Keratinocyte (primary cell): Measurements from ENCODE around the gene PAMR1. TPM values are rescaled to one million over a fixed set of nuclear protein-coding genes. Genes with fewer than 3 reads are reported as not detected.
A peak's percentile ranks its signal among the peaks of the same experiment; 100 is the strongest.

Experiments used
- DNase-seq: peaks from one replicate; pipeline ENCODE4 v3.0.0-alpha.2; 2011; ENCODE audit warnings: low read depth, missing footprints, low spot score
- FAIRE-seq: peaks from 2 replicates; lab custom pipeline; 2011; peaks lifted over from hg19 to GRCh38; lab: Jason Lieb, UNC
- H2AFZ ChIP-seq: 2 replicates; pipeline ENCODE4 v1.6.0; 2012; ENCODE audit warnings: low read length, control low read depth, inconsistent platforms; ENCODE audit not compliant: control insufficient read depth
- H3K27ac ChIP-seq: 2 replicates; pipeline ENCODE4 v1.5.1; 2011; ENCODE audit warnings: low read length; ENCODE audit not compliant: control insufficient read depth, insufficient read depth
- H3K27me3 ChIP-seq: 3 replicates; pipeline ENCODE4 v1.6.0; 2011; ENCODE audit warnings: low read length; ENCODE audit not compliant: control insufficient read depth, insufficient read depth; ENCODE audit errors: extremely low read depth
- H3K36me3 ChIP-seq, 2 experiments: 2 replicates in 1 of 2; 3 replicates in 1 of 2; pipeline ENCODE4 v1.5.1; 2011; ENCODE audit warnings: low read length in 2 of 2, mild to moderate bottlenecking in 1 of 2; ENCODE audit not compliant: control insufficient read depth in 2 of 2, insufficient read depth in 2 of 2; ENCODE audit errors: extremely low read depth in 1 of 2
- H3K4me1 ChIP-seq: 3 replicates; pipeline ENCODE4 v1.5.1; 2011; ENCODE audit warnings: low read length; ENCODE audit not compliant: control insufficient read depth, insufficient read depth; ENCODE audit errors: extremely low read depth
- H3K4me2 ChIP-seq: 3 replicates; pipeline ENCODE4 v1.6.0; 2011; ENCODE audit warnings: low read depth, low read length; ENCODE audit not compliant: control insufficient read depth, insufficient read depth; ENCODE audit errors: extremely low read depth
- H3K4me3 ChIP-seq, 3 experiments: fragments of 200-600 bp in 1 of 3; sonication (generic) in 1 of 3; 2 replicates in 2 of 3; 3 replicates in 1 of 3; pipeline ENCODE4 v1.5.1; 2011 to 2016; ENCODE audit warnings: low read length in 3 of 3, mild to moderate bottlenecking in 3 of 3, control low read depth in 2 of 3, inconsistent platforms in 1 of 3, low read depth in 1 of 3, mixed read lengths in 1 of 3, mixed run types in 1 of 3, moderate library complexity in 1 of 3; ENCODE audit not compliant: control insufficient read depth in 2 of 3, insufficient read depth in 2 of 3; ENCODE audit errors: extremely low read depth in 1 of 3
- H3K79me2 ChIP-seq: 2 replicates; pipeline ENCODE4 v1.6.0; 2012; ENCODE audit warnings: low read length; ENCODE audit not compliant: control insufficient read depth, insufficient read depth
- H3K9ac ChIP-seq: 3 replicates; pipeline ENCODE4 v1.6.0; 2011; ENCODE audit warnings: low read length; ENCODE audit not compliant: control insufficient read depth, insufficient read depth; ENCODE audit errors: extremely low read depth
- H3K9me1 ChIP-seq: 3 replicates; pipeline ENCODE4 v1.6.0; 2011; ENCODE audit warnings: low read length; ENCODE audit not compliant: control insufficient read depth, insufficient read depth; ENCODE audit errors: extremely low read depth
- H3K9me3 ChIP-seq: 2 replicates; pipeline ENCODE4 v1.5.1; 2012; ENCODE audit warnings: low read depth, low read length; ENCODE audit not compliant: control insufficient read depth
- H4K20me1 ChIP-seq: 3 replicates; pipeline ENCODE4 v1.6.0; 2011; ENCODE audit warnings: low read length; ENCODE audit not compliant: control insufficient read depth, insufficient read depth; ENCODE audit errors: extremely low read depth
- EZH2 ChIP-seq: IDR thresholded peaks from one replicate; pipeline ENCODE4 v1.6.1; 2012; ENCODE audit warnings: inconsistent platforms, mild to moderate bottlenecking, low read length, moderate library complexity
- dilution Hi-C: fragments of 300-500 bp; cut with MboI; formaldehyde crosslinking; loops from one replicate; pipeline ENCODE4 v1.7.0; 2020; ENCODE audit warnings: low sequenced_read_pairs; ENCODE audit not compliant: extremely low pct_ligation_motif_present
- polyA plus RNA-seq, 5 experiments: library from polyadenylated mRNA; depleted of rRNA in 3 of 5; stranded (reverse) in 3 of 5; stranded (forward) in 1 of 5; unstranded in 1 of 5; fragments of >200 nt; gene quantifications; 1 replicate in 1 of 5; 2 replicates in 3 of 5; 3 replicates in 1 of 5; pipeline versions ENCODE4 v1.2.1 to v1.2.3, GENCODE V29; 2011 to 2012; ENCODE audit warnings: missing spikeins in 2 of 5, low read depth in 1 of 5, low replicate concordance in 1 of 5
- TF ChIP-seq, protein P1 (sequence below), 3 experiments: IDR thresholded peaks in 1 of 3; conservative IDR thresholded peaks in 1 of 3; optimal IDR thresholded peaks in 1 of 3; 2 replicates in 2 of 3; 3 replicates in 1 of 3; pipeline versions ENCODE3 to v1.5.1; 2011; ENCODE audit warnings: low read length in 3 of 3, mild to moderate bottlenecking in 3 of 3, moderate library complexity in 2 of 3, control low read depth in 1 of 3, inconsistent platforms in 1 of 3; ENCODE audit not compliant: insufficient read depth in 2 of 3; ENCODE audit errors: extremely low read depth in 1 of 3

The PAMR1 gene
- polyA plus RNA-seq, 1 donor (not counting 4 experiments of a cell fraction or from before 2014, with no cell fraction given) = 4.1 TPM

DNA sequence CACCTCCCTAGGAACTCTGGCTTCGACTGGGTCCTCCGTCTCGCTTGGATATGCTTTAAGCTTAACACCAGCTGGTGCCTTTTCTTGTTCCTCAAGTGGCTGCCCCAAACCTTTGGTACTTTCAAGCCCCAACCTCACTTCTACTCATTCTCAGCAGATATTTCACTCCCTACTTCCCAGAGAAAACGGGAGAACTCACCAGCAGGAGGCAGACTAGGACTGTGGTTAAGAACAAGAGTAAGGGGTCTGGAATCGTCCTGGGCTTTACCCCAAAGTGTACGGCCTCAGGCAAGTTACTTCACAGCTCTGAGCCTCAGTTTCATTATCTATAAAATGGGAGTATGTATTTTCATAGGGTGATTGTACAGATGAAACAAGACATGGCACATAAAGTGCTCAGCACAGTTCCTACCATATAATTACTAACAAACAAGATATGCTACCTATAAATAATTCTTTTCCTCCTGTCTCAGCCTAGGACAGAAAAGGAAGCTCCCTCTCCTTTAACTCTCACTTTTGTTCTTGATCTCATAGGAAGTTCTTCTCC lies 37.8 kb downstream of the PAMR1 start:
- dilution Hi-C loops = no loop called here

GRCh38 chr11:35486934-35487333 lies 38.5 kb downstream of the PAMR1 start:
- dilution Hi-C loops = no loop called here
- H2AFZ ChIP-seq = no peak overlapping the region
- no peak for DNase-seq
- H3K27ac ChIP-seq = no peak overlapping the region
- H3K36me3 ChIP-seq = no peaks in the 10 kb centered on the region
- TF ChIP-seq EZH2 = no peak
- TF ChIP-seq, protein P1, sequence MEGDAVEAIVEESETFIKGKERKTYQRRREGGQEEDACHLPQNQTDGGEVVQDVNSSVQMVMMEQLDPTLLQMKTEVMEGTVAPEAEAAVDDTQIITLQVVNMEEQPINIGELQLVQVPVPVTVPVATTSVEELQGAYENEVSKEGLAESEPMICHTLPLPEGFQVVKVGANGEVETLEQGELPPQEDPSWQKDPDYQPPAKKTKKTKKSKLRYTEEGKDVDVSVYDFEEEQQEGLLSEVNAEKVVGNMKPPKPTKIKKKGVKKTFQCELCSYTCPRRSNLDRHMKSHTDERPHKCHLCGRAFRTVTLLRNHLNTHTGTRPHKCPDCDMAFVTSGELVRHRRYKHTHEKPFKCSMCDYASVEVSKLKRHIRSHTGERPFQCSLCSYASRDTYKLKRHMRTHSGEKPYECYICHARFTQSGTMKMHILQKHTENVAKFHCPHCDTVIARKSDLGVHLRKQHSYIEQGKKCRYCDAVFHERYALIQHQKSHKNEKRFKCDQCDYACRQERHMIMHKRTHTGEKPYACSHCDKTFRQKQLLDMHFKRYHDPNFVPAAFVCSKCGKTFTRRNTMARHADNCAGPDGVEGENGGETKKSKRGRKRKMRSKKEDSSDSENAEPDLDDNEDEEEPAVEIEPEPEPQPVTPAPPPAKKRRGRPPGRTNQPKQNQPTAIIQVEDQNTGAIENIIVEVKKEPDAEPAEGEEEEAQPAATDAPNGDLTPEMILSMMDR (optimal IDR thresholded peaks at IDR 0.05 in 1 of 3, IDR thresholded peaks at IDR 0.05 in 1 of 3, conservative IDR thresholded peaks at IDR 0.05 in 1 of 3; ENCODE audit: extremely low read depth in 1 of 3, insufficient read depth in 2 of 3, low read length in 3 of 3) = no peak
- no peaks in the 10 kb centered on the region for H4K20me1 ChIP-seq
- H3K9ac ChIP-seq = no peak overlapping the region
- no peaks in the 10 kb centered on the region for H3K27me3 ChIP-seq
- no peaks in the 10 kb centered on the region for H3K79me2 ChIP-seq
- no peak for FAIRE-seq
- no peaks in the 10 kb centered on the region for H3K9me3 ChIP-seq
- no peaks in the 10 kb centered on the region for H3K9me1 ChIP-seq
- no peaks in the 10 kb centered on the region for H3K4me1 ChIP-seq
- no peak overlapping the region for H3K4me2 ChIP-seq
- H3K4me3 ChIP-seq = no peak overlapping the region

More for the DNA sequence above, 37.8 kb downstream of the PAMR1 start:
- Histone ChIP-seq H3K79me2 (no peaks in the 10 kb centered on the region), H3K27me3 (no peaks in the 10 kb centered on the region), H3K9ac (no peak overlapping the region), H3K4me1 (no peaks in the 10 kb centered on the region), H3K27ac (no peak overlapping the region), H4K20me1 (no peaks in the 10 kb centered on the region), H2AFZ (no peak overlapping the region), H3K4me3 (no peak overlapping the region), H3K9me3 (no peaks in the 10 kb centered on the region), H3K9me1 (no peaks in the 10 kb centered on the region), H3K4me2 (no peak overlapping the region), H3K36me3 (no peaks in the 10 kb centered on the region)
- FAIRE-seq = no peak
- peak; percentile 19 for DNase-seq
- TF ChIP-seq EZH2 = no peak
- TF ChIP-seq, protein P1 (optimal IDR thresholded peaks at IDR 0.05 in 1 of 3, IDR thresholded peaks at IDR 0.05 in 1 of 3, conservative IDR thresholded peaks at IDR 0.05 in 1 of 3; ENCODE audit: extremely low read depth in 1 of 3, insufficient read depth in 2 of 3, low read length in 3 of 3) = peak; percentile 43 to 69 (median 54)
